GM19023 (cell line): ENCODE data around the gene TTC8.
"Not testable (repeated sequence)": the region's sequence is repeated elsewhere in the genome, so short reads cannot be mapped to it uniquely, and the experiment has no call there.

ENCODE experiments used
- ATAC-seq: cut with Tn5 transposase; IDR thresholded peaks from one replicate; pipeline ENCODE4 v1.9.1; 2021; ENCODE audit warnings: mild to moderate bottlenecking, moderate library complexity; ENCODE audit not compliant: unreplicated experiment

Gene TTC8

DNA sequence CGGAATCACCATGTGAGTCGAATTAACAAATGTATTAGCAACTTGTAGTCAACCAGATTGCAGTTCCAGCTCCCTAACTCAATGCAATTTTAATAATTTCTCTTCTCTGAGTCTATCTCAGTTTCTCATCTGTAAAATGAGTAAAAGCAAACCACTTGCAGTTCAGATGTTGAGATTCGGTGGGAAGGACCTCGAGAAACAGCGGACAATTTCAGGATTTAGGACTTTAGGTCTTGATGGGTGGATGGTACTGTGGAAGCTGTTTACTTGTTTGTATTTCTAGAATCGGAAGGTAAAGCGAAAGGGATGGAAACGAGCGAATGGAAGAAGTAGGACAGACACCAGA lies 510 bp upstream of the TTC8 start:
- peak; percentile 1 for ATAC-seq

DNA sequence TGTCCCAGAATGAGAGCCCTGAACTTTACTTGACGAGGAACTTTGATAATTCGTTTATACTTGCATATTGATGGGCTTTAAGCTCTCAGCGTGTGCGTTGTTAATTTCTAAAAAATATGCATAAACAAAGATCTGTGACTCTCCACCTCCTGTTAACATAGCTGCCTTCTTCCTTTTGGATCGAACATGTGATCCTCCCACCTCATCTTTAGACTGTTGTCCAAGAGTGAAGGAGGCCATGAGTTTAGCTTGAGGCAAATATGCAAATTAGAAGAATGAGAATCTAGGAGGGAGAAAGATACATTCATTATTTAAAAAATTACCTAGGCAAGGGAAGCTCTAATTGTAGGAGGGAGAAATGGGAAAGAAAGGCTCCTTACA lies 617 bp downstream of the TTC8 start:
- ATAC-seq = no peak

DNA sequence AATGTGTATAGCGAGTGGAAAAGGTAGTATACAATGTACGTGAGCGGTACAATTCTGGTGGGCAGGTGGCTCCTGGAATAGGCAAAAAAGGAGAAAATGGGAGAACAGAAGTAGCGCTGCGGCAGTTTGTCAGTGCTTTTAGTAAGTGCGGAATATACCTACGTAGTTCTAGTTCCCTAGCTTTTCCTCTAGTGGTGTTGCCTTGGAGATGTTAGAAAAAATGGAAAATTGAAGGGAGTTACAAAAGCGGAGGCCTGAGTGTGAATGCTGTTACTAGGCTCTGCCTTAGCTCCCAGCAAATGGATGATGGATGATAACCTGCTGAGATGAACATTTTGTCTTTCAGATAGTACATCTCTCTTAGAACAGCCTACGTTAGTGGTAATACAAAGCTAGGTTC lies 1.1 kb downstream of the TTC8 start:
- no peak for ATAC-seq

DNA sequence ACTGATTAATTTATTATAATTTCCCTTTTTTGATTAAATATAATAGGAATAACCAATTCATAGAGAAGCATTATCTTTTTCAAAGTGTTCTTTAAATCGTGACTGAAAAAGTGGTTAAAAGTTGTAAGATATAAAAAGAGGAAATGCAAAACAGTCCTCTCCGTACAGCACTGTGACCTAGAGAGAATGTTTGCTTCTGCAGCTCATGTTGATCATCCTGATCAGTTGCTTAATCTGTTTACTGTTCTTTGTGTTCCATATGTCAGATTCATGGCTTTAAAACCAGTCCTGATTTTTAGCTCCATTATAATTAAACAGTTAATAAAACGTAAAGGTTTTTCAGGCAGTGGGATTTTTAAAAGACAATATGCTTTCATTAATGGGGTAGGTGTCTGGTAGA lies 4.7 kb downstream of the TTC8 start:
- ATAC-seq = no peak

DNA sequence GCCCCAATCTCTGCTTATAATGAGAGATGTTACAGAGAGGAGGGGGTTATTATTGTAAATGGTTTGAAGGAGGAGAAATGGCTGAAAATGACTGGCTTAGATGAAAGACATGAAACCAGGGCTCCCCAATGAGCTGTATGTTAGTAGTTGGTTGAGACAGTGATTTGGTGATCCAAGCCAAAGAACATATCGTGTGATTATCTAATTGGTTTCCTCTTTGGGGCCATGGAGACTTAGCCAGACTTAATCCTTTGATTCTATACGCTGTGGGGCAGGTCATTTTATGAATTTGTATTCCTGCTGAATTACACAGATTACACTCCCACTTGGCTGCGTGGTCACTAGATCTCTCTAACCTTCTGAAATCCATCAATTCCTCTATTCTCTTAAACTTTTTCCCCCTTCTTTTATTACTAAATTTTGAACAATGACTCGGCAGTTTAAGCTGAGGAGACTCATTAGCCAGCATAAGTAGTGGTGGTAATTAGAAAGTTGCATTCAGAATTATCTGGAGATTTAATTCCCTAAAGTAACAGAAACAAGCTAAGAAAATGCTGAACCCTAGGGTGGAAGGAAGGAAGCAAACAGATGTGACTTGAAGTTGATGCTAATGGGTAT lies 5.3 kb downstream of the TTC8 start:
- no peak for ATAC-seq

DNA sequence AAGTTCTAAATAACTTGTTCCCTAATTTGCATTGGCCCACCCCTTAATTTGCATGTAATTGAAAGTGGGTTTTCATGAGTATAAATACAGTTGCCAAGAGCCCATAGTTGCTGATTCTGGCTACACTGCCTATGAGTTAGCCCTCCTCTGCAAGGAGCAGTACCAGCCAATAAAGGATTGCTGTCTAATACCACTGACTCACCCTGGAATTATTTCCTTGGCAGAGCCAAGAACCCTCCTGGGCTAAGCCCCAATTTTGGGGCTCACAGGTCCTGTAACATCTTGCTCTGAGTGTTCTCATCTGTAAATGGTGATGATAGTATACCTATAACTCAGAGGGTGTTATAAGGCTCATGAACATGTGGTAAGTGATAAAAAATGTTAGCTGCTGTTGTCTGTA lies 6.8 kb downstream of the TTC8 start:
- ATAC-seq = no peak

DNA sequence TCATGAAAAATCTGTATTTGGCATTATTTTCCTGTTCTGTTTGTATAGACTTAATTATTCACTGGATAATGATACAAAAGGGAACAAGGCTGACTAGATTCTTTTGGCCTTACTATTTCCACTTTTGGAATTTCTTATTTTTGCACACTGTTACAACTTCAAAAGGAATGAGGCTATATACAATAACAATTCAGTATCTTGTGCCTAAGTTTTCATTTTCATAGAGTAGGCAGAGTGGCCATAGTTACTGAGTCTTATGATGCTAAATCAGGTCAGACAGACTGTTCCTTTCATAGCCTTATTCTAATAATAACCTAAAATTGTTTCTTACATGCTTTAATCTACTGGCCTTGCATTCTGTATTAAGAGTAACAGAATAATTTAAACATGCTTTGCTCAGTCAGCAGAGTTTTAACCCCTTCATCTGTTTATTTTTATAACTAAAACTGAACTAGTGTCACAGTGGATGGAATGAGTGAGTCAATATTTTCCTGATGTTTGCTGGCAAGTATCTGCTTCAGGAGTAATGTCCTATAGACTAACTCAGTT lies 10.5 kb downstream of the TTC8 start:
- no peak for ATAC-seq

DNA sequence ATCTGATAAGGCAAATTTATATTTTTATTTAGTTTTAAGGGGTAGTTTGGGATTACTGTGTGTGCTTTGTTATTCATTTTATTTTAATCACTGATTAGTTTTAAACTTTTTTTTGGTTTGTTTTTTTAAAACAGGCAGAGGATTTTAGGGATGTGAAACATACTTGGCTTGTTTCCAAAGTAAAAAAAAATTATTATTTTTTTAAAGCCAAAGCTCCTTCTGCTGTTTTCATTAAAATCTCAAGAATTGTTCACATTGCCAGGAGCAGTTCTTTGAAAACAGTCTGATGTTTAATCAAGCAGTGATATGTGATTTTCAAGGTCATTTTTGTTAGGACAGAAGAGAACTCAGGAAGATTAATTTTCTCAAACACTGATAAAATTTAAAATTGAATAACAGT lies 11.2 kb downstream of the TTC8 start:
- no peak for ATAC-seq

DNA sequence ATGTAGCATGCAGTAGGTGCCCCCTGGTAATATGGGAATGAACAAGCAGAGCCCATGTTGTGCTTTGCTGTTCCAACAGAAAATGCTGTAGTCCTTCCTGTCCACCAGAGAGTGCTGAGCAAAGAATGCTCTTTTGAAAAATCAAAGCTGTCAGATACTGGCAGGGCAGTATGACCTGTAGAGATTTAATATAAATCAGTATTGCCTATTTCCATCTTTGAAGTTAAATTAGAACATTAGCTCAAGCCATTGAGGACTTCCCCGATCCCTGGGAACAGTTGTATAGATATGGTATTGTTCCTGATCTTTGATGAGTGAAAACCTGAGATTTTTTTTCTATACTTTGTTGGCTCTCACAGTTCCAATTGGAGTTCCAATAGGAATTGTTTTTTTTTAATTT lies 13.0 kb downstream of the TTC8 start:
- ATAC-seq = no peak

DNA sequence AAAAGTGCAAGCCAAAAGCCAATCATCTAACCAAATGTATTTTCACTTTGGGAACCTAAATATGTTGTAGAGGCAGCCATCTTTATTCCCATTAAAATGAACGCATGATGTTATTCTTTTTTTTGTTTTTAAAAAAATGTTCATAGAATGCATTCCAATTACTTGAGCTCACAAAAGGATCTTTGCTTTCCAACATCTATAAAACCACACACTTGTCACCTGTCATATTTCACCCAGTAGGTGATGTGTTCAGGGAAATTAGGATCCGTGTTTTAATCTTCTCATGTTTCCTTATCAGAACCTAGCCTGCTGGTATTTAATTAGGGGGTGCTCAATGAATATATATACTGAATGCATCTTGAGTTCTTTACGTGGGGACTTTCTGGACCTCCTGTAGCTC lies 13.6 kb downstream of the TTC8 start:
- no peak for ATAC-seq

DNA sequence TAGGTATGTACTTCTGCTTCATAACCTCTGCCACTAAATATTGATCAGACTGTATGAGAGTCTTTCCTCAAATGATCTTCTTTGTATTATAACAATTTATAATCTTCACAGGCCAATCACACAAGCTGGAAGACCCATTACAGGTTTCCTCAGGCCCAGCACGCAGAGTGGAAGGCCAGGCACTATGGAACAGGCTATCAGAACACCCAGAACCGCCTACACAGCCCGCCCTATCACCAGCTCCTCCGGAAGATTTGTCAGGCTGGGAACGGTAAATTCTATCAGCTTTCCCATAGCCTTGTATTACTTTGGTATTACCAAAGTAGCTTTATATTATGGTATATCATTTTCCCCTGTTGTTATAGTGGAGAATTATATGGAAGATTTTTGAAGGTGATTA lies 16.5 kb downstream of the TTC8 start:
- no peak for ATAC-seq

DNA sequence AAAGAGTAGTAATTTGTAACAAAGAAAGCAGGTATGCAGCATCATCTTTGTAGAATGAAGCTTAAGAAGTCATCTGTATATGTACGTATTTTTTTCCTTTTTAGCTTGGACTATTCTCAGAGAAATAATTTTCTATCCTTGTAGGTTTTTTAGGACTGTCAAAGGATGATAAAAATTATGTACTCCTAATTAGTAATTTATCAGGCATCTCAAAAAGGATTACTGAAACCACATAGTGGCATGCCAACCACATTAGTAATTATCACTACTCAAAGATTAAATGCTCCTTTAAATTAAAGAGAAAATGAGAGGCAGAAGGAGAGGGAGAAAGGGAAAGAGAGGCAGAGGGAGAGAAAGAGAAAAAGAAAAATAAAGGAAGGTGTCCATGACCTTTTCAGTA lies 17.3 kb downstream of the TTC8 start:
- ATAC-seq = no peak

DNA sequence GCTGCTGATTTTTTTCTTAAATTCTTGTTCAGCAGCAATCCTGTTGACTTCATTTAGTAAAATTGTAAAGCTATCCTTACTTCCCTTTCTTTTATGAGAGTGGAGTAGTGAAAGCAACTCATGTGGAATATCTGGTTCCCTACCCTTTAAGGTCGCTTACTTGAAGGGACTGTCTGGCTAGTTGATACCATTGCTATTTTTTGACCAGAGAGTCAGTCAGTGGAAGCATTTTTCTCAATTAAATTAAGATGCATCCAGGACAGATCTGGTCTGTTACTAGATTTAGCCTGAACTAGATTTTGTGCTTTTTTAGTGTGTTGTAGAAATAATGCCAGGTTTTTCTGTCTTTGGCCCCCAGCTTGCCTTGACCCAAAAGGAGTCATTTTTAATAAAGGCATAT lies 18.0 kb downstream of the TTC8 start:
- no peak for ATAC-seq

DNA sequence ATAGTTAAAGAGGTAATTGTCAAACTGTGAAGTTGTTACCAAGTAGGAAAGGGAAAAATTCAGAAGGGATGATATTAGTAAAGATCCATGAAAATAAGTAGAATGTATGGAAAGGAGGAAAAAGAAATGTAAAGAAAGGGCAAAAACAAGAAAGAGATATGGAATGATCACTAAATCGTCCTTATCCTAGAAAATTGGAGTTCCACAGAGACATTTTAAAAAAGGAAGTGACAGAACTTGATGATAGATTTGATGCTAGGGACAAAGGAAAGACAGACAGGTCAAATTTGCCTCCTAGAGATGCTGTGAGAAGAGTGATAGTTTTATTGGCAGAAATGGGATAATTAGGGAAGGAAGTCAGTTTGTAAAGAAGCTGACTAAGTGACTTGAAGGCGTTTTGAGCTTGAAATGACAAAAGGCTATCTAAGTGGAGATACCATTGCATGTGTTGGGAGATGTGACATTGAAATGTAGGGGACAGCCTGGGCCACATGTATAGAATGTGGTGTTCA lies 20.6 kb downstream of the TTC8 start:
- no peak for ATAC-seq

DNA sequence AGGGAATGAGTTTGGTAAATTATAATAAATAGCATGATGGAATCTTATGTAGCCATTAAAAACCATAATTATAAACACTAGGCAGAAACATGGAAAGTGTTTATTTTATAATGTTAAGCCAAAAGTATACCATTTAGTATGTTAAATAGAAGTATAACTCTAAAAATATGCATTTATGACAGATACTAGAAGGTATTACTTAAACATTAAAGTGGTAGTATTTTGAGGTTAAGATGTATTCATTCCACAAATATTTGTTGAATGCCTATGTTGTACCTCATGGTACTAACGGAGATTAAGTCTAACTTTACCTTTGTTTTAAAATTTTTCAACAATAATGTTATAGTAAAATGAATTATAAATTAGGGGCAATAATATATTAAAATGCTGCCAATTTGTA lies 24.1 kb downstream of the TTC8 start:
- ATAC-seq = no peak

DNA sequence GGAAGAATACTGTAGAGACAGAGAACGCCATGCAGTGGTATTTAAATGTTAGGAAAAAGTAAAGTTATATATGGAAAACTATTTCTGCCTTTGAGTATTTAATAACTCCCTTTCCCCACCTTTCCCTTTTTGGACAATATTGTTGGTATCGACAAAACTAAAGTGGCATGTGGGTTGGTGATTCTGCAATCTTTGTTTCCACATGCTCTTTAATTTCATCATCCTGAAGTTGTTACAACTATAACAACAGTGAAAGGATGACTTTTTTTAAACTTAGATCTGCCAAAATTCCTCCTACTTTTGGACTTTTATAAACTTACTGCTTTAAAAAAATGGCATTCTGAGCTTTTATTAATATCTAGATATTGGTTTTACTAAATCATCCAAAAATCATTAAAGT lies 25.3 kb downstream of the TTC8 start:
- no peak for ATAC-seq

DNA sequence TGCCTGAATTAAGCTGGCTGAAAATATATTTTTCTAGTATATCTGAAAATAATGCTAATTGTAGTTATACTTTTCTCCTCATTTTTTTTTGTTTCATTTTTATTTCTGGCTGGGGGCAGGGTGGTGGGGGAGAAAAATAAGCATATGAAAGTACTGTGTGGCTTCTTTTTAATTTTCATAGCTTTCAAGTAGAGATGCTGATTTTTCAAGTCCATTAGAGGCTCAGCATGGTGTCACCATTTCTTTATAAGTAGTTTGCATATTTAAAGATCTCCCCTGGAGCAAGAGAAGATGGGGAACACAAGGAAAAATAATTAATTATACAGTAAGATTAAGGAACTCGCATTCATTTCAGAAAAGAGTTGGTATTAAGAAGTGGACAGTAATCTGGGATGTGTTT lies 27.1 kb downstream of the TTC8 start:
- no peak for ATAC-seq

DNA sequence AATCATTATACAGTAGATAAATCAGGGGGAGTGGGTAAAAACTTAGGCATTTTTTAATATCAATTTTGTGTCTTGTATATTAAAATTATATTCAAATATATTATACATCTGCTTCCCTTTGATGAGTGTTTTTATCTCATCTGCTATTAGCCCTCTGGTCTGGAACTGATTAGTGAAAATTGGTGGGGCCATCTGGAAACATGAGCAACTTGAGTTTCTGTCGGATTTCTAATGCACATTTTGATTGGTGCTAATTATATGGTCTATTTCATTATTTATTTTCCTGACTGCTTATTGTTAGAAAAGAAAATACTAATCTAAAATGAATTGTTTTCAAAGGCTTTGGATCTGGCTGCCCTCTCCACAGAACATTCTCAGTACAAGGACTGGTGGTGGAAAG lies 28.2 kb downstream of the TTC8 start:
- ATAC-seq = no peak

DNA sequence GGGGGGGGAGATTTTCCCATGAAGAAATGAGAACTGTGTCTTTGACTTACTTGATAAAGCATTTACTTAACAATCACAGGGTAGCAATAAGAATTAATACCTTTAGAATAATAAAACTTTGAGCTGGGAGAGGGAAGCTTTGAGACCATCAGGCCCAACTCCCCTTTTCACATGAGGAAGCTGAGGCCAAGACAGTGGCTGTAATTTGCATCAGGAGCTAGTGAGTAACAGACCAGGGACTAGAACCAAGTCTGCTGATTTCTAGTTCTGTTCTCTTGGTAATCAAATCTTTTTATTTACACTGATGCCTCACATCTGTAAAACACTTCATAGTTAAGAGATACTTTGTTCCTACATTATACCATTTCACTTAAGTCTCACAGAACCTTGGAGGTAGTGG lies 28.7 kb downstream of the TTC8 start:
- ATAC-seq = no peak

DNA sequence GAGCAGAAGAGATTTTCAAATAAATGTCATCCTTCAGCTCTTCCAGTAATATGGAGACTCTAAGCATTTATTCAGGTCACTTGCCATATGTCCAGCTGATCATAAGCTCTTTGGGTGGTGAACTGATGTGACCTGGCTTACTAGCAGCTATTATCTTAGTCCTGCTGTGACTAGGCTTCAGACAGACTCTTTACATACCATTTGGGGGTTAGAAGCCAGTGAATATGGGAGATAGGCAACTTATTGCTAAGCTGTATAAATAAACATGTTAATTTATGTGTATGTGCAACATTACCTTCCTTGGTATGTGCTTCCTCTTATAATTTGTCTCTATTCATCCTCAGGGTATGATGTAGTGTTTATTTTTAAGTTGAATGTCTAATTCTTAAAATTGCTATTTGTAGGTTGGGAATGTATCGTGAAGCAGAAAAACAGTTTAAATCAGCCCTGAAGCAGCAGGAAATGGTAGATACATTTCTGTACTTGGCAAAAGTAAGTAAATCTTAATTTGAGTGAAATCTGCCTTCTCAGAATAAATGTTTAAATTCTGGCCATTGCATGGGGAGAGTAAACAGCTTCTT lies 32.4 kb downstream of the TTC8 start:
- ATAC-seq = no peak

DNA sequence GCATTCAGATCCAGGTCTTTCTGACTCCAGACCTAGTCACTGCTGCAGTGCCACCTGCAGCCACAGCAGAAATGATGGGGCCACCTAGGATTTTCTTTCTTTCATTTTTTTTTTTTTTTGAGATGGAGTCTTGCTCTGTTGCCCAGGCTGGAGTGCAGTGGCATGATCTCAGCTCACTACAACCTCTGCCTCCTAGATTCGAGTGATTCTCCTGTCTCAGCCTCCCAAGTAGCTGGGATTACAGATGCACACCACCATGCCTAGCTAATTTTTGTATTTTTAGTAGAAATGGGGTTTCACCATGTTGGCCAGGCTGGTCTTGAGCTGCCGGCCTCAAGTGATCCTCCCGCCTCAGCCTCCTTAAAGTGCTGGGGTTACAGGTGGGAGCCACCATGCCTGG lies 33.4 kb downstream of the TTC8 start:
- ATAC-seq = not testable (repeated sequence)

DNA sequence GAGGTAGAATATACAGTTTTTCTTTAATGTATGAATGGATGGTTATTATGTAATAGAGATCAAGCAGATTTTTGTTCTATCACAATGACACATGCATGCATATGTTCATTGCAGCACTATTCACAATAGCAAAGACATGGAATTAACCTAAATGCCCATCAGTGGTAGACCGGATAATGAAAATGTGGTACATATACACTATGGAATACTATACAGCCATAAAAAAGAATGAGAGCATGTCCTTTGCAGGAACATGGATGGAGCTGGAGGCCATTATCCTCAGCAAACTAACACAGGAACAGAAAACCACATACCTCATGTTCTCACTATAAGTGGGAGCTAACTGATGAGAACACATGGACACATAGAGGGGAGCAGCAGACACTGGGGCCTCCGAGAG lies 34.7 kb downstream of the TTC8 start:
- ATAC-seq = not testable (repeated sequence)

DNA sequence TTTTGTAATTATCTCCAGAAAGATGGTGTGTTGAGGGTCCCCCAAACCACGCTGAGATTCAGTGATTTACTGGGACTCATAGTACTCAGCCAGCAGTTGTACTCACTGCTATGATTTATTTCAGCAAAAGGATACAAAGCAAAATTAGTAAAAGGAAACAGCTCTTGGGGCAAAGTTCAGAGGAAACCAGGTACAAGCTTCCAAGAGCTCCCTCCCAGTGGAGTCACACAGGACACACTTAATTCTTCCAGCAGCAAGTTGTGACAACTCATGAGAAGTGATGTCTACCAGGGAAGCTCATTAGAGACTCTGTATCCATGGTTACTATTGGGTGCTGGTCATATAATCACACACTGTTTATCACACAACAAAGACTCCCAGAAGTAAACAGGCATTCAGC lies 38.7 kb downstream of the TTC8 start:
- no peak for ATAC-seq
